ENCODE measurements around the gene LCN1. TPM values are rescaled to one million over a fixed set of nuclear protein-coding genes. Genes with fewer than 3 reads are reported as not detected.

The LCN1 gene
- total RNA-seq, 1 experiment from 2014 or later, result not detected

- ChIA-PET POLR2A (interaction anchor here (1.5 kb wide), 1 partner anchor 27 kb away, joined by 3 read pairs; no protein-coding TSS in a partner anchor), CTCF (no interaction called here)
- Mint-ChIP-seq H3K36me3 (ENCODE audit: insufficient read depth, unreplicated experiment) (peaks cover 22% of the 10 kb centered on the region), H3K4me3 (ENCODE audit: unreplicated experiment) (no peak overlapping the region), H3K27me3 (ENCODE audit: insufficient read depth, unreplicated experiment) (no peaks in the 10 kb centered on the region), H3K9me3 (ENCODE audit: unreplicated experiment) (peaks cover 9% of the 10 kb centered on the region), H3K27ac (ENCODE audit: low read depth, unreplicated experiment) (no peak overlapping the region), H3K4me1 (ENCODE audit: insufficient read depth, unreplicated experiment) (peaks cover under 1% of the 10 kb centered on the region)
- no peak for DNase-seq (ENCODE audit: unreplicated experiment)
- intact Hi-C loops (cut with micrococcal nuclease), result no loop called here
- BruUV-seq (replicated peaks), result no TSS peak
- TF ChIP-seq, protein P1, sequence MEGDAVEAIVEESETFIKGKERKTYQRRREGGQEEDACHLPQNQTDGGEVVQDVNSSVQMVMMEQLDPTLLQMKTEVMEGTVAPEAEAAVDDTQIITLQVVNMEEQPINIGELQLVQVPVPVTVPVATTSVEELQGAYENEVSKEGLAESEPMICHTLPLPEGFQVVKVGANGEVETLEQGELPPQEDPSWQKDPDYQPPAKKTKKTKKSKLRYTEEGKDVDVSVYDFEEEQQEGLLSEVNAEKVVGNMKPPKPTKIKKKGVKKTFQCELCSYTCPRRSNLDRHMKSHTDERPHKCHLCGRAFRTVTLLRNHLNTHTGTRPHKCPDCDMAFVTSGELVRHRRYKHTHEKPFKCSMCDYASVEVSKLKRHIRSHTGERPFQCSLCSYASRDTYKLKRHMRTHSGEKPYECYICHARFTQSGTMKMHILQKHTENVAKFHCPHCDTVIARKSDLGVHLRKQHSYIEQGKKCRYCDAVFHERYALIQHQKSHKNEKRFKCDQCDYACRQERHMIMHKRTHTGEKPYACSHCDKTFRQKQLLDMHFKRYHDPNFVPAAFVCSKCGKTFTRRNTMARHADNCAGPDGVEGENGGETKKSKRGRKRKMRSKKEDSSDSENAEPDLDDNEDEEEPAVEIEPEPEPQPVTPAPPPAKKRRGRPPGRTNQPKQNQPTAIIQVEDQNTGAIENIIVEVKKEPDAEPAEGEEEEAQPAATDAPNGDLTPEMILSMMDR (IDR thresholded peaks at IDR 0.05; ENCODE audit: unreplicated experiment), result no peak
Observed at GRCh38 chr9:135507104-135508035, 13.9 kb upstream of the LCN1 start.

DNA sequence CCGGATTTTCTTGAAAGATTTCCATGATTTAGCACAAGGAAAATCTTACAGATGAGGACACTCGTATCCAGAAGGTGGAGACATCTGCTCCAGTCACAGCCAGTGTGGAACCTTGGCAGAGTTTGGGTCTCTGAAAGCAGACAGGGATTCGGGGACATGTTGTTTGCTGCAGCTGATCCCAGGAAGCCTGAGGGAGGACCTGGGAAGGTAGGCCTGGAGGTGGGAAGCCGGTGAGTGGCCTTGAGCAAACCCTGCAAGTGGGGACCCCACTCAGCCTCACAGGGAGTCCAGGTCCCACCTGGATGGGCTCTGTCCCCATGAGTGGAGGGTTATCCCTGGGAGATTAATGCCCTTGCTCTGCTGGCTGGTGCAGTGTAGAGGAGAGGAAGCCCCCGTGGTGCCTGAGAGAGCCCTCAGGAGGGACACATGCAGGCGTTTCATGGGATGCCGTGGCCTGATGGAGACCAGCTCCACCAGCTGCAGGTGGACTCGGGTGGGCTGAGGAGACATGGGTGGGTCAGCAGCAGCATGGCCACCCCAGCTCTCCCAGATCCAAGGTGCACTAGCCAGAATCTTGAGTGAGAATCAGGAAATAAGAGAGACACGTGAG lies 12.9 kb upstream of the LCN1 start:
- no TSS peak for BruUV-seq (replicated peaks)
- POLR2A ChIA-PET, result interaction anchor here (0.7 kb wide), 1 partner anchor 28 kb away, joined by 3 read pairs; the partner anchor contains the start of gene PPP1R26

GRCh38 chr9:135509458-135509857 lies 11.8 kb upstream of the LCN1 start:
- Mint-ChIP-seq H3K4me3 (ENCODE audit: unreplicated experiment) (no peak overlapping the region), H3K9me3 (ENCODE audit: unreplicated experiment) (peaks cover 9% of the 10 kb centered on the region), H3K36me3 (ENCODE audit: insufficient read depth, unreplicated experiment) (peaks cover 8% of the 10 kb centered on the region), H3K4me1 (ENCODE audit: insufficient read depth, unreplicated experiment) (peaks cover 7% of the 10 kb centered on the region), H3K27me3 (ENCODE audit: insufficient read depth, unreplicated experiment) (no peaks in the 10 kb centered on the region), H3K27ac (ENCODE audit: low read depth, unreplicated experiment) (no peak overlapping the region)
- BruUV-seq (replicated peaks), result no TSS peak
- DNase-seq (ENCODE audit: unreplicated experiment), result no peak
- TF ChIP-seq, protein P1 (IDR thresholded peaks at IDR 0.05; ENCODE audit: unreplicated experiment), result no peak
- CTCF ChIA-PET, result no interaction called here
- POLR2A ChIA-PET, result no interaction called here
- intact Hi-C loops (cut with micrococcal nuclease), result no loop called here

More for the DNA sequence above, 12.9 kb upstream of the LCN1 start:
- CTCF ChIA-PET, result no interaction called here
- no peak overlapping the region for H3K4me3 Mint-ChIP-seq (ENCODE audit: unreplicated experiment)
- no peaks in the 10 kb centered on the region for H3K27me3 Mint-ChIP-seq (ENCODE audit: insufficient read depth, unreplicated experiment)
- DNase-seq (ENCODE audit: unreplicated experiment), result no peak
- peaks cover 7% of the 10 kb centered on the region for H3K4me1 Mint-ChIP-seq (ENCODE audit: insufficient read depth, unreplicated experiment)
- peaks cover 9% of the 10 kb centered on the region for H3K9me3 Mint-ChIP-seq (ENCODE audit: unreplicated experiment)
- intact Hi-C loops (cut with micrococcal nuclease), result no loop called here
- peaks cover 17% of the 10 kb centered on the region for H3K36me3 Mint-ChIP-seq (ENCODE audit: insufficient read depth, unreplicated experiment)
- H3K27ac Mint-ChIP-seq (ENCODE audit: low read depth, unreplicated experiment), result no peak overlapping the region
- TF ChIP-seq, protein P1 (IDR thresholded peaks at IDR 0.05; ENCODE audit: unreplicated experiment), result no peak

DNA sequence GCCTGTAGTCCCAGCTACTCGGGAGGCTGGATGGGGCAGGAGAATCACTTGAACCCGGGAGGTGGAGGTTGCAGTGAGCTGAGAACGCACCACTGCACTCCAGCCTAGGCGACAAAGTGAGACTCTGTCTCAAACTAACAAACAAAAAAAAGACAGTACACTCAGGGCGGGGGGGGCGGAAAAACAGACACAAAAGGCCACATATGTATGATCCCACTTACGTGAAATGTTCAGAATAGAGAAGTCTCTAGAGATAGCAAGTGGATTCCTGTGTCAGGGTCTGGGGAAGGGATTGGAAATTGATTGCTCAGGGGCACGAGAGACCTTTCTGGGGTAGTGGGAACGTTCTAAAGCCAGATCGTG lies 9.0 kb upstream of the LCN1 start:
- ChIA-PET CTCF (no interaction called here), POLR2A (no interaction called here)
- Mint-ChIP-seq H3K27ac (ENCODE audit: low read depth, unreplicated experiment) (no peak overlapping the region), H3K9me3 (ENCODE audit: unreplicated experiment) (peaks cover 9% of the 10 kb centered on the region), H3K4me1 (ENCODE audit: insufficient read depth, unreplicated experiment) (peaks cover 7% of the 10 kb centered on the region), H3K4me3 (ENCODE audit: unreplicated experiment) (no peak overlapping the region), H3K27me3 (ENCODE audit: insufficient read depth, unreplicated experiment) (peaks cover 2% of the 10 kb centered on the region), H3K36me3 (ENCODE audit: insufficient read depth, unreplicated experiment) (no peaks in the 10 kb centered on the region)
- no TSS peak for BruUV-seq (replicated peaks)
- TF ChIP-seq, protein P1 (IDR thresholded peaks at IDR 0.05; ENCODE audit: unreplicated experiment), result no peak
- no peak for DNase-seq (ENCODE audit: unreplicated experiment)
- intact Hi-C loops (cut with micrococcal nuclease), result no loop called here

All from MCF 10A (cell line).